Melanocyte of skin (primary cell): ENCODE results near the gene FMO5. TPM values are rescaled to one million over a fixed set of nuclear protein-coding genes. Genes with fewer than 3 reads are reported as not detected.

Experiments
- total RNA-seq, 2 donors: library from RNA; depleted of rRNA; stranded (reverse); fragments of >200 nt; gene quantifications; 2 replicates each; pipeline ENCODE4 v1.2.3, GENCODE V29; 2012

The FMO5 gene, protein sequence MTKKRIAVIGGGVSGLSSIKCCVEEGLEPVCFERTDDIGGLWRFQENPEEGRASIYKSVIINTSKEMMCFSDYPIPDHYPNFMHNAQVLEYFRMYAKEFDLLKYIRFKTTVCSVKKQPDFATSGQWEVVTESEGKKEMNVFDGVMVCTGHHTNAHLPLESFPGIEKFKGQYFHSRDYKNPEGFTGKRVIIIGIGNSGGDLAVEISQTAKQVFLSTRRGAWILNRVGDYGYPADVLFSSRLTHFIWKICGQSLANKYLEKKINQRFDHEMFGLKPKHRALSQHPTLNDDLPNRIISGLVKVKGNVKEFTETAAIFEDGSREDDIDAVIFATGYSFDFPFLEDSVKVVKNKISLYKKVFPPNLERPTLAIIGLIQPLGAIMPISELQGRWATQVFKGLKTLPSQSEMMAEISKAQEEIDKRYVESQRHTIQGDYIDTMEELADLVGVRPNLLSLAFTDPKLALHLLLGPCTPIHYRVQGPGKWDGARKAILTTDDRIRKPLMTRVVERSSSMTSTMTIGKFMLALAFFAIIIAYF
- 1 to 10 TPM in 1 of 2 donors, under 1 TPM in 1; 0.67 to 3.4 TPM for total RNA-seq

DNA sequence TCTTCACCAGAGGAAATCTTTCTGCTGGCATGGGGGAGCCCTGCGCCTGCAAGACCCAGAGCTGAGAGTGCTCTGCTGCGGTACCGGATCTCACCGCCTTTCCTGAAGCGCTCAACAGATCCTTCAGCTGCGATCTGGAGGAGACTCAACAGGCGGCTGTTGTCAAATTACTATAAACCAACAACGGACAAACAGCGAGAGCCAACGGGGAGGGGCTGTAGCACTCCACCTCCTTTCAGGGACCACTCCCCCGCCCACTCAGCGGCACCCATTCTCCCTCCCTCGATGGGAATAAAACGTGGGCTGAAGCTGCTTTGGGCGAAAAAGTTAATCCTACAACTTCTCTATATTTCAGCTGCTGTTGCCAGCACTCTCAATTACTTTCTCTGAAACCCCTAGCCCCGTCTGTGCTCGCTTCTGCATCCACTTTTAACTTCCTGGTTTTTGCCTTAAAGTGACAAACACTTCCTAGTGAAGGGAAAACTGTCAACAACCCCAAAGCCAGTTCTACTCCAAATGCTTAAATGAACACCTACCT, at the start of gene FMO5:
Gene FMO5, minus strand, starts transcription at position 147 of the 538 bp plus-strand sequence. CDS start 310 bp downstream, outside the sequence.

GRCh38 chr1:147242449-147243227, 17.5 kb upstream of the FMO5 start, which contains the start of gene CHD1L:
TSS of gene CHD1L (plus strand) at chr1:147242684. CDS start at chr1:147242704, 20 bp downstream.

DNA sequence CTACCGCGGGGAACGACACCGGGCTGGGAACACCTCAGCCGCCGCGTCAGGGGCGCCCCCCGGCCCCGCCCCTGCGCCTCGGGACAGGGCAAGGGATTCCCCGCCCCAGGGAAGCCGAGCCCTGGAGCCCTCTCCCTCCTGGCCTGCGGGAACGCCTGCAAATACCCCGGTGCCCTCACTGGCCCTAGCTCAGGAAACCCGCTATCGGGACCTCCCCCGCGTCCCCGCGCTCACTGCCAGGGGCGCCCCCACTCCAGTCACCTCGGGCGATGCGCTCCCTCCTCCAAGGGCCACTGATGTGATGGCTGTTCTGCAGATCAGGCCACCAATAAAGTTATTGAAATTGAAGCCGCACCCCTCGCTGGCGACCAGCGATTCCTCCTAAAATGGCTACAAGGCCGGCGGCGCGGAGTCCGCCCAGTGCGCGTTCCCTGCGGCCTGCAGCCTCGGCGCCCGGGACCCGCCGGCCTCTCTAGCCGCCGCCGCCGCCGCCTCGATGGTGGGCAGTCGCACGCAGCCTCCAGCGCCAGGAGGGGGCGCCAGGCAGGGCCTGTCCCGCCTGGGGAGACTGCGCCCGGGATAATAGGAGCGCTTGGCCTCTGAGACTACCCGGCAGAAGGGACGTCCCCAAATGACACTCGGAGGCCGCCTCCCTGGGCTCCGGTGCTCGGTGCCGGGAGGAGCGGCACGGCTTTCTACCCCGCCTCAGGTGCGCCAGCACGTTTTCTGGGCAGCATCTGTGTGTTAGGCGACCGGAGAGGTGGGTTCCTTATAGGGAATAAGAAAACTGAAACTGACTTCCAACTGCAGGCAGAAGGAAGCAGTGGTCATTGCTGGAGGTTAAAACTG, 52.7 kb downstream of the FMO5 start, which contains the start of gene PRKAB2:
Gene PRKAB2, minus strand, starts transcription at position 303 of the 849 bp plus-strand sequence. CDS start 326 bp downstream, outside the sequence.

Other genes starting within 250 kb of the FMO5 start
- 10 to 100 TPM in 1 of 2 donors, 1 to 10 TPM in 1; 9.7 to 12.0 TPM for gene PRKAB2, start 52.9 kb downstream of the FMO5 start, total RNA-seq
- gene CHD1L, start 17.3 kb upstream of the FMO5 start, total RNA-seq = 10 to 100 TPM; 46.1 to 53.3 TPM